ENCODE data around the gene FOXD3. TPM values are rescaled to one million over a fixed set of nuclear protein-coding genes. Genes with fewer than 3 reads are reported as not detected.

FOXD3 gene
- total RNA-seq, 1 experiment from 2014 or later = 25.8 TPM

DNA sequence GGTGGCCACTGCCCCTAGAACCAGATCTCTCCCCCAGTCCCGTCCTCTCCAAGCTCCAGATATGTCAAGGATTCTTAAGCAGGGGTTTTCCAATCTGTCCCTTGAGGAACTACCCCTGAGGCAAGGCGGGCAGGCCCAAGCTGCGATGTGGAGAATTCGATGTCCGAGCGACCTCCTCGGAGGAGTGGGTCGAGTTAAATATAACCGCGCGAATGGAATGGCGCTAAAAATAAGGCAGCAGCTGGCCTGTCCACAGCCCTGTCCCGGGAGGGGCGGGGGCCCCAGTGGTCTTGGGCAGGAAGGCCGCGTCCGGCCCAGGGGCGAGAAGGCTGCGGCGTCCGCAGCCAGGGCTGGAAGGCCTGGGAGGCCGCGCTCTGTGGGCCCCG is 5.8 kb upstream of the FOXD3 start:
- Histone ChIP-seq H3K56ac (ENCODE audit: insufficient read length, low read depth, low read length) (no peak overlapping the region), H2BK15ac (ENCODE audit: low read depth, low read length) (no peak overlapping the region), H4K91ac (ENCODE audit: insufficient read length, low read depth, low read length) (no peak overlapping the region), H3K79me1 (ENCODE audit: insufficient read depth, low read depth, low read length, poor library complexity, severe bottlenecking) (no peaks in the 10 kb centered on the region), H3K27ac (ENCODE audit: insufficient read length, low read depth, low read length) (no peak overlapping the region), H3K23ac (ENCODE audit: insufficient read length, low read depth, low read length) (no peak overlapping the region), H3T11ph (ENCODE audit: low read length) (no peak overlapping the region), H3K79me2 (ENCODE audit: insufficient read depth, low read length) (no peaks in the 10 kb centered on the region), H3K27me3 (ENCODE audit: insufficient read depth, low read length) (no peaks in the 10 kb centered on the region; the same call in 1 of the 2 replicates), H3K14ac (ENCODE audit: insufficient read depth, low read length) (no peak overlapping the region), H4K5ac (ENCODE audit: insufficient read length, low read depth, low read length) (no peak overlapping the region), H2AFZ (ENCODE audit: low read length) (no peak overlapping the region), H3K9ac (ENCODE audit: extremely low read depth, insufficient read length, low read length) (no peak overlapping the region), H4K8ac (replicated peaks; ENCODE audit: insufficient read length, low read depth, low read length) (no peak overlapping the region), H2BK20ac (ENCODE audit: low read depth, low read length, poor library complexity, severe bottlenecking) (no peak overlapping the region), H4K20me1 (ENCODE audit: control insufficient read depth, insufficient read depth, insufficient read length) (no peaks in the 10 kb centered on the region), H3K9me3 (ENCODE audit: control insufficient read depth, low read depth, low read length) (no peaks in the 10 kb centered on the region), H2BK5ac (ENCODE audit: insufficient read length, low read length) (no peak overlapping the region), H3K4ac (ENCODE audit: low read depth, low read length) (no peak overlapping the region), H2BK120ac (ENCODE audit: low read depth, low read length, poor library complexity, severe bottlenecking) (no peak overlapping the region), H3K18ac (ENCODE audit: insufficient read length, low read depth, low read length) (peak overlapping the region; percentile 11), H3K4me1 (ENCODE audit: insufficient read depth, low read length) (peaks cover 7% of the 10 kb centered on the region; the same call in 1 of the 2 replicates), H3K4me2 (ENCODE audit: insufficient read depth, insufficient read length, low read length) (peak overlapping the region; percentile 68), H2AK5ac (ENCODE audit: insufficient read length, low read length) (no peak overlapping the region), H2BK12ac (ENCODE audit: insufficient read length, low read depth, low read length) (no peak overlapping the region), H3K23me2 (ENCODE audit: insufficient read length, low read depth, low read length, poor library complexity, severe bottlenecking) (peaks cover 28% of the 10 kb centered on the region)
- peaks cover 48 to 49% of the 10 kb centered on the region in 2 experiments for H3K4me1 Mint-ChIP-seq
- no peak overlapping the region for H3K27ac Mint-ChIP-seq
- no peaks in the 10 kb centered on the region for H3K9me3 Mint-ChIP-seq
- TF ChIP-seq, protein P1, sequence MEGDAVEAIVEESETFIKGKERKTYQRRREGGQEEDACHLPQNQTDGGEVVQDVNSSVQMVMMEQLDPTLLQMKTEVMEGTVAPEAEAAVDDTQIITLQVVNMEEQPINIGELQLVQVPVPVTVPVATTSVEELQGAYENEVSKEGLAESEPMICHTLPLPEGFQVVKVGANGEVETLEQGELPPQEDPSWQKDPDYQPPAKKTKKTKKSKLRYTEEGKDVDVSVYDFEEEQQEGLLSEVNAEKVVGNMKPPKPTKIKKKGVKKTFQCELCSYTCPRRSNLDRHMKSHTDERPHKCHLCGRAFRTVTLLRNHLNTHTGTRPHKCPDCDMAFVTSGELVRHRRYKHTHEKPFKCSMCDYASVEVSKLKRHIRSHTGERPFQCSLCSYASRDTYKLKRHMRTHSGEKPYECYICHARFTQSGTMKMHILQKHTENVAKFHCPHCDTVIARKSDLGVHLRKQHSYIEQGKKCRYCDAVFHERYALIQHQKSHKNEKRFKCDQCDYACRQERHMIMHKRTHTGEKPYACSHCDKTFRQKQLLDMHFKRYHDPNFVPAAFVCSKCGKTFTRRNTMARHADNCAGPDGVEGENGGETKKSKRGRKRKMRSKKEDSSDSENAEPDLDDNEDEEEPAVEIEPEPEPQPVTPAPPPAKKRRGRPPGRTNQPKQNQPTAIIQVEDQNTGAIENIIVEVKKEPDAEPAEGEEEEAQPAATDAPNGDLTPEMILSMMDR (conservative IDR thresholded peaks at IDR 0.05) = no peak
- peak overlapping the region in 1 of 2 experiments; percentile 43; a peak in 2 of 5 replicates for H3K4me3 Mint-ChIP-seq
- WGBS (ENCODE audit: extremely low coverage, insufficient read length, low lambda C conversion rate) = no CpG with 5 or more reads among the region's 24 CpGs
- H3K36me3 Mint-ChIP-seq (ENCODE audit: insufficient read depth in 1 of 3, low read depth in 3 of 3) = peaks cover 0 to 3% (median 0%) of the 10 kb centered on the region in 3 experiments; a peak in 2 of 7 replicates
- no peak for DNase-seq
- H3K27me3 Mint-ChIP-seq (ENCODE audit: low read depth) = peaks cover 46% of the 10 kb centered on the region

Measured in H9 (cell line).